Astrocyte (in vitro differentiated cells and primary cell): ENCODE results near the gene ABCC4.

Experiments used
- EZH2 ChIP-seq: IDR thresholded peaks from 2 replicates; pipeline ENCODE4 v1.6.1; 2012; ENCODE audit warnings: mild to moderate bottlenecking, low read length, inconsistent platforms; ENCODE audit not compliant: insufficient read depth
- TF ChIP-seq, protein P1 (sequence below): IDR thresholded peaks from 2 replicates; pipeline ENCODE4 v1.5.1; 2011; ENCODE audit warnings: low read depth, mild to moderate bottlenecking, inconsistent platforms, low read length, moderate library complexity; ENCODE audit not compliant: insufficient read depth

DNA sequence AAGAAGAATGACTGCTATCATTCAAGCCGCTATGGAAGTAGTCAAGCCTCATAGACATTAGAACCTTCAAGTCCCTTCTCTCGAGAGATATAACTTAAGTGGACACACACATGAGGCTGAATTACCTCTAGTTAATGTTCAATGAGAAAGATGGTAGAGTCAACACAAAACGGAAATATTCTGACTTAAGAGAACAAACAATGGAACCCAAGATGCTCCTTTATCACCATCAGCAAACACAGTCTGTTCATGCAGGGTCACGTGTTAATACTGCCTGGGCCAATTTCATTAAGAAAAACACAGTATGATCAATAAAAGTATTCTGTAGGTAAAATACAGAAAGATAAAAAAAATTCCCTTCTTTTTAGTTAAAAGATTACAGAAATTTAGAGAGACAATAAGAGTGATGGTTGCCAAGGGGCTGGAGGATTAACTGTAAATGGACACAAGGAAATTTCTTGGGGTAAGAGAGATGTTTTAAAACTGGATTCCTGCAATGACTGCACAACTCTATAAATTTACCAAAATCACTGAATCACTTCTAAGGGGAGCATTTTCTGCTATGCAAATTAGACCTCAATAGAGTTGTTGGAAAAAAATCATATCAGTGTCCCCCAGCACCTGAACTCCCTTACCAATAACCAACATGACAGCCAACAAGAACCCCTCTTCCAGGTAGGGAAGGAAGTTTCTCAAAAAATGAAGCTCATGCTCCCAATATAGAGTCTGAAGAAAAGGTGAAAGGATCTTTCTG is 256.6 kb downstream of the ABCC4 start:
- no peak for TF ChIP-seq EZH2
- TF ChIP-seq, protein P1, sequence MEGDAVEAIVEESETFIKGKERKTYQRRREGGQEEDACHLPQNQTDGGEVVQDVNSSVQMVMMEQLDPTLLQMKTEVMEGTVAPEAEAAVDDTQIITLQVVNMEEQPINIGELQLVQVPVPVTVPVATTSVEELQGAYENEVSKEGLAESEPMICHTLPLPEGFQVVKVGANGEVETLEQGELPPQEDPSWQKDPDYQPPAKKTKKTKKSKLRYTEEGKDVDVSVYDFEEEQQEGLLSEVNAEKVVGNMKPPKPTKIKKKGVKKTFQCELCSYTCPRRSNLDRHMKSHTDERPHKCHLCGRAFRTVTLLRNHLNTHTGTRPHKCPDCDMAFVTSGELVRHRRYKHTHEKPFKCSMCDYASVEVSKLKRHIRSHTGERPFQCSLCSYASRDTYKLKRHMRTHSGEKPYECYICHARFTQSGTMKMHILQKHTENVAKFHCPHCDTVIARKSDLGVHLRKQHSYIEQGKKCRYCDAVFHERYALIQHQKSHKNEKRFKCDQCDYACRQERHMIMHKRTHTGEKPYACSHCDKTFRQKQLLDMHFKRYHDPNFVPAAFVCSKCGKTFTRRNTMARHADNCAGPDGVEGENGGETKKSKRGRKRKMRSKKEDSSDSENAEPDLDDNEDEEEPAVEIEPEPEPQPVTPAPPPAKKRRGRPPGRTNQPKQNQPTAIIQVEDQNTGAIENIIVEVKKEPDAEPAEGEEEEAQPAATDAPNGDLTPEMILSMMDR, result no peak
